Heart left ventricle (tissue), 13 donors: ENCODE measurements around the gene WWTR1.

Experiments used
- POLR2A ChIP-seq, 2 donors: fragments of 450-650 bp; IDR thresholded peaks; one replicate each; pipeline ENCODE4 v1.6.1; 2017; ENCODE audit warnings: antibody characterized with exemption in 2 of 2, mild to moderate bottlenecking in 2 of 2, moderate library complexity in 2 of 2
- TF ChIP-seq, protein P1 (sequence below), 12 donors: fragments of 200-600 bp; sonication (generic) in 4 of 12; IDR thresholded peaks; one replicate each; pipeline versions ENCODE4 v1.5.0 to v1.8.0; 2018 to 2022; ENCODE audit warnings: antibody characterized with exemption in 12 of 12, mild to moderate bottlenecking in 5 of 12
- donor health status: ischemic (EF 13 %, LVEDD 7.1; RV severe dilation, severe dysfunction).
- donor health status: DM: no; HTN: yes; CAD: no.
- donor health status: DM: no; HTN: no; CAD: no.
- donor health status: ischemic (EF 25% LVEDD 6.9; RV normal size, moderate dysfunction).
- donor health status: ischemic (EF 25% LVEDD 5.7; RV mildly dilated, moderate dysfunction).
- donor health status: ischemic (EF 35%, LVEDD 5.7; RV mildly dilated, moderate dysfunction).
- donor health status: nonischemic (EF 11% LVEDD 7.7; RV severe dilation, severe dysfunction).
- donor health status: DM: yes; HTN: yes; CAD: no.
- donor health status: PGD.
- donor health status: ischemic (EF 29% LVEDD 5.4; RV normal size, mild dysfunction).
- donor health status: nonischemic (EF 23%, LVEDD 6.1; RV moderate dilation, normal function).

GRCh38 chr3:149673393-149673792, 15.6 kb upstream of the WWTR1 start:
- TF ChIP-seq, protein P1, sequence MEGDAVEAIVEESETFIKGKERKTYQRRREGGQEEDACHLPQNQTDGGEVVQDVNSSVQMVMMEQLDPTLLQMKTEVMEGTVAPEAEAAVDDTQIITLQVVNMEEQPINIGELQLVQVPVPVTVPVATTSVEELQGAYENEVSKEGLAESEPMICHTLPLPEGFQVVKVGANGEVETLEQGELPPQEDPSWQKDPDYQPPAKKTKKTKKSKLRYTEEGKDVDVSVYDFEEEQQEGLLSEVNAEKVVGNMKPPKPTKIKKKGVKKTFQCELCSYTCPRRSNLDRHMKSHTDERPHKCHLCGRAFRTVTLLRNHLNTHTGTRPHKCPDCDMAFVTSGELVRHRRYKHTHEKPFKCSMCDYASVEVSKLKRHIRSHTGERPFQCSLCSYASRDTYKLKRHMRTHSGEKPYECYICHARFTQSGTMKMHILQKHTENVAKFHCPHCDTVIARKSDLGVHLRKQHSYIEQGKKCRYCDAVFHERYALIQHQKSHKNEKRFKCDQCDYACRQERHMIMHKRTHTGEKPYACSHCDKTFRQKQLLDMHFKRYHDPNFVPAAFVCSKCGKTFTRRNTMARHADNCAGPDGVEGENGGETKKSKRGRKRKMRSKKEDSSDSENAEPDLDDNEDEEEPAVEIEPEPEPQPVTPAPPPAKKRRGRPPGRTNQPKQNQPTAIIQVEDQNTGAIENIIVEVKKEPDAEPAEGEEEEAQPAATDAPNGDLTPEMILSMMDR (IDR thresholded peaks at IDR 0.05): no peak
- TF ChIP-seq POLR2A (IDR thresholded peaks at IDR 0.05): no peak
